ENCODE results near the gene ELN.
A peak's percentile ranks its signal among the peaks of the same experiment; 100 is the strongest.

Gene ELN

GRCh38 chr7:74023786-74024185 is 4.2 kb upstream of the ELN start:
- DNase-seq (ENCODE audit: low spot score) = no peak

DNA sequence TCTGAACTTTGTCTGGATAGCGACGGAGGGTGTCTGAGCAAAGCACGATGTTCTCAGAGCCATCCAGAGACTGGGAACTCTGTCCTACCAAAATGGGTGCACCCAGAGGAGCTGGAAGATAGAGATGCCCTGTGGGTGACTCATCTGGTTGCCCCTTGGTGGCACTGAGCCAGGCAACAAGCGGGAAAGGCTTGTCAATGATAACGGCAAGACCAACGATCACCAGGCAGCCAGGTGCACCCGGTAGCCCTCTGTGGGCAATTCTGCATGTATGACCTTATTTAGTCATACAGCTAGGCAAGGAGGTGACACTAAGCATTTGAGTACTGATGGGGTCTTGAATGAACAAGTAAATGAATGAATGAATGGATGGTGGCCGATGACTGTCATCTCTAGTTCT is 2.8 kb upstream of the ELN start:
- DNase-seq (ENCODE audit: low spot score) = no peak

DNA sequence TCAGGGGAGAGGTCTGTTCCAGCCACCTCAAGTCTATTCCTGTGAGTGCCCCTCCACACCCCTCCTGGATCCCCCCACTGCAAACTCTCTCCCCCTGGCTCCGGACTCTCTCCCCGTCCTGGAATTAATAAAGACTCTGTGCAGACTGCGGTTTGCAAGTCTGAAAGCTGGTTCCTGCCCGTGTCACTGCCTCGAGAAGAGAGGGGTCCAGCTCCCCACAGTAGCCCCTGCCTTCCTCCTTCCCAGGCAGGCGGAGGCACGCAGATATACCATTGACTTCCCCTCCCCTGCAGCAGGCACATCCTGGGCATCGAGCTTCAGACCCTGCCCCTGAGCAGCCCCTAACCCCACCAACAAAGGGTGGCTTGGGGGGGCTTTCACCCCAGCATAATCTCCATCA is 2.2 kb upstream of the ELN start:
- no peak for DNase-seq (ENCODE audit: low spot score)

DNA sequence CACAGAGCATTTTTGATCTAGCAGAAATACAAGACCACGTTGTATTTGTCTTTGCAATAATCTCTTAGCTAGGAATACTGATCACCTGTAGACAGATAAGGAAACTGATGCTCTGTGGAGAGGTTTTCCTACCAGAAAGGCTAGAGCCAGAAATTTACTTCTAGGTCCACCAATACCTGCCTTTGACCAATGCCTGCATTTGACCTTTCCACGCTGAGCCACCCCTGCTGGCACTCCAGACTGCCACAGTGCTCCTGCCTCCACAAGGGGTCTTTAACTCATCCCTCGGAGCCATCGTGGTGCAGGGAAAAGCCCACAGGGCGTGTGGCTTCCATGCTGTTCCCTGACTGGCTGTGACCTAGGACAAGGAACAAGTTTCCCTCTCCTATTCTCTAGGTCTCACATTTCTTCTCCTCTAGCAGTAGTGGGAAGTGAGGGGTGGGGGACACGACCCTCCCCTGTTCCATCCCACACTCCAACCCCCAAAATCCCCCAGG is 1.5 kb upstream of the ELN start:
- no peak for DNase-seq (ENCODE audit: low spot score)

DNA sequence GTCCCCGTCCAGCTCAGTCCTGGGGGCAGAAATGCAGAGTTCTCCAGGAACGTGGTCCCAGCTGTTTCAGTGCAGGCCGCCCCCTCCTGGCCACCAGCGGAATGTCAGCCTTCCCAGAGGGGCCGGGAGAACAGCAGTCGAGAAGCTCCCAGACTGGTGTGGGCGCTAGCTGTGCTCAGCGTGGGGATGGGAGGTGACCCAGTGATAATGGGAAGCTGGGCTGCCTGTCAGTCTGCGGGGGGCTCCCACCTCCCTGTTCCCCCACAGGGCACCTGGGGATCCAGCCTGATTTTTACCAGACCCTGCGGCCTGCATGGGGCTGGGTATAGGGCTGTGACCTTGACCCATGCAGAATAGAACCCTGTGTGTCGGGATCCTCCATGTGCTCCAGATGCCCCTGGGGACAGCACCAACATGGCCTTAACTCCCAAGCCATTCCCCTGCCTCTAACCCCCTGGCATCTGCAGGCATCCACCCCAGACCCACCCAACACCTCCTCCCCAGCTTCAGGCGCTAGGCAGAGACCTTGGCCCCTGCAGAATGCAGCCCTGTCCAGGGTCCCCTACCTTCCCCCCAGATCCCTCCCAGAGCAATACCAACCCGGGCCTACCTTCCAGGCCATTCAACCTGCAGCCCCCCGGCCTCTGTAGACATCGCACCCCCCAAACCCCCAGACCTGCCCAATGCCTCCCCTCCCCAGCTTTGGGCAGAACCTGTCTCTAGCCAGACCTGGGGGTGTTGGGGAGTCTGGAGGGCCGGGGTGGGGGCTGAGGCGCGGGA is 880 bp upstream of the ELN start:
- peak; percentile 88 for DNase-seq (ENCODE audit: low spot score)

DNA sequence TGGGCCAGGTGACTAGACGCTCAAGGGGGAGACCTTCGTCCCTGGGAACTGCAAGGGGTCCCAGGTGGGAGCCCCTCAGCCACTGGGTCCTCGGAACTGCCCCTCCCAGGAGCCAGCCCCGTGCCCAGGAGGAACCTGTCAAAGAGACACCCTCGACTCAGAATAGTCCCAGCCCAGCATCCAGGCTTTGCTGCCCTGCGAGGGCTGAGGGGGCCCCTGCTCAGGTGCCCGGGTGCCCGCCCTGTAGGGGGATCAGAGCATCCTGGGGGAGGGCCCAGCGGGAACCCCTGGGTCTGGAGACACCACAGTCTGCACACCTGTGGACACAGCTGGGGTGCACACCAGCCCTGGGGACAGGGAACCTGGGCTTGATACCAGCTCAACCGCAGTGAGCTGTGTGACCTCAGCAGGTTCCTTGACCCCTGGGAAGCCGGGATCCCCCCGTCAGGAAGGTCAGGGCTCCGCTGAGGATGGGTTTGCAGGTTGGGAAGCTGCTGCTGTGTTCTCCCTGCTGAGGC is 407 bp downstream of the ELN start:
- no peak for DNase-seq (ENCODE audit: low spot score)

DNA sequence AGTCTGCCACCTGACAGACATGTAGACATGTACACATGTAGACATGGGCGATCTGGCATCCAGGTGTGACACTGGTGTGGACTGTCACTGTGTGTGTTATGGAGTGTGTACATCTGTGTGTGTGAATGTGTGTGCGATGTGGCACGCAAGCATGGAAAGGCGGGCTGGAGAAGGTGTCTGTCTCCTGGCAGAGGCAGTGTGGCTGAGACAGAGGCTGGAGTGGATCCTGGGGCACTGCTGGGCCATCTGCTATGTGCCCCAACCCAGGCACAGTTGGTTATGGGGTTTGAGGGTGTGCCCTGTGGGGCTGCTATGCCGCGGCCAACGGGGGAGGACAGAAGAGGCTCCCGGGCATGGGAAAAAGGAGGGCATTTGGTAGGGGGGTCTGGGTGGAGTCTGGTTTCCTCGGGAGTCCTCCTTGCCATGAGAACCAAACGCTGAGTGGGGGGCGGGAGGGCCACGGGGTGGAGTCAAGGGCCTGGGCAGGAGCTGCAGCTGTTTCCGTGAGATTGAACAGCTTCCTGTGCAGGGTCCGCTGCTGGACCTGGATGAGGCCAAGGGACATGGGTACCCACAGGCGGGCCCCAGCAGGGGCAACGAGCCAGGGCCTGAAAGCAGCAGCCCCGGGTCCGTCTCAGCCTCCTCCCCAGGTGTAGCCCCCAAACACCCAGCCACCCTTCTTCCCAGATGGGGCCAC is 1.3 kb downstream of the ELN start:
- no peak for DNase-seq (ENCODE audit: low spot score)

DNA sequence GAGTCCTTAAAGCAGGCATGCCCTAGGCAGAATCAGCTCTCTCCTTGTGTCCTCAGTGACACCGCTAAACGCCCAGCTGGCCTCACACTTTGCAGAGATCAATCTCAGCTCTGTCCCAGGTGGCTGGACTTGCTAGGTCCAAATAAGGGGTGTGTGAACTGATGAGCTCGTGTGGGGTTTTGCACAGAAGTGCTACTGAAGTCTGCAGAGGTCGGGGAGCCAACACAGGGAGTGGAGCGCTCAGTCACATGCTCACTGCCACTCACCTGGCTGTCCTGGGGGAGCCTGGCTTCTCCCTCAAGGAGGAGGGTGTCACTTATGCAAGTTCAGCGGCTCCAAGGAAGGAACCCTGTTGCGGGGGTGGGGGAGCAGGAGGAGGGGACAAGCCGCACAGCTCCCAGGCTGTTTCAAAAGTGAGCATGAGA is 2.0 kb downstream of the ELN start:
- DNase-seq (ENCODE audit: low spot score) = no peak

DNA sequence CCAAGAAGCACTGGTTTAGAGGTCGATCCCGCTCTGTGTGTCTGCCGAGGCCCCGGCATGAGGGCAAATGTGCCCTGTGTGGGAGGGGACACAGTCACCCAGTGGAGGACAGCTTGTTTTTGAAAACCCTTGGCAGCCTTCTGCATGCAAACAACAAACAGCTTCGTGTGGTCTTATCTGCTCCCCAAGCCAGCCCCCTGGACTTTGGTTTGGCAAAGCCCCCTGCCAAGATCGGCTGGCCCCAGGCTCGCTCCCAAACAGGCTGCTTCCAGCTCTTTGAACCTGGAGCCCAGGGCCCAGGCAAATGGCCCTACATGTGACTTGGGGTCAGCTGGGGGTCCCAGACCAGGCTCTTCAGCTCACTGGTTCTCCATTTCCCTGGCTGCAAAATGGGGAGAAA is 2.9 kb downstream of the ELN start:
- no peak for DNase-seq (ENCODE audit: low spot score)

GRCh38 chr7:74031403-74032190 is 3.6 kb downstream of the ELN start:
- no peak for DNase-seq (ENCODE audit: low spot score)

- no peak for DNase-seq (ENCODE audit: low spot score)
Observed at GRCh38 chr7:74032191-74032490, 4.2 kb downstream of the ELN start.

GRCh38 chr7:74032624-74033371 is 4.8 kb downstream of the ELN start:
- no peak for DNase-seq (ENCODE audit: low spot score)

GRCh38 chr7:74033372-74034311 is 5.7 kb downstream of the ELN start:
- DNase-seq (ENCODE audit: low spot score) = peak; percentile 40

- no peak for DNase-seq (ENCODE audit: low spot score)
Observed at GRCh38 chr7:74037609-74038008, 9.6 kb downstream of the ELN start.

DNA sequence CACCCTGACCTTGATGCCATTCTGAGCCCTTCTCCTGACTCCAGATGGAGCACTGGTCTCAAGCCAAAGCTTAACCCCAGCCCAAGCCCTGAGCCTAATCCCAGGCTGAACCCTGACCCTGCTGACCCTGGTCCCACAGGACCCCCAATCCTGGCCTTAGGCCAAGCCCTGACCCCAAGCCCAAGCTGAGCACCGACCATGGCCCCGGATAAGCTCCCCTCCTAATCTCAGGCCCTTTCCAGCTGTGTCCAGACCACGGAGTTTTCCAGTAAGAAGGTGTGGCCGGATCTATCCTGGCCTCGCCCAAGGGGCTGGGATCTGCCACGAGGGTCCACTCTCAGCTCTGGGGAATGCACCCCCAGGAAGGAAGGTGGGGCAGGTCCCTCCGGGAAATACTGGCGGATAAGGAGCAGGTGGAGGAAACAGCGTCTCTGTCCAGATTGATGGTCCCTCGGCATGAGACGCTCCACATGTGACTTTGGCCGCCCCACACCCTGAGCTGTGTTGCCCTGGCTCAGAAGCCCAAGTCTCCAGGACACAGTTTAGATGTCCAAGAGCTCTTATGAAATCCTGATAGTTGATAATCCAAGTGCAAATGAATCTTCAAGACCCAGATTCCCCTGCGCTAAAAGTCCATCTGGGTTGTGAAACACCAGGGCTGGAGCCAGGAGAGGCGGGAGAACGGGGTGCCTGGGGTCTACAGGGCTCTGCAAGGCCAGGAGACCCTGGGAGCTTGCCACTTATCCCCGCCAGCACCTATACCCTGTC is 10.4 kb downstream of the ELN start:
- DNase-seq (ENCODE audit: low spot score) = no peak

DNA sequence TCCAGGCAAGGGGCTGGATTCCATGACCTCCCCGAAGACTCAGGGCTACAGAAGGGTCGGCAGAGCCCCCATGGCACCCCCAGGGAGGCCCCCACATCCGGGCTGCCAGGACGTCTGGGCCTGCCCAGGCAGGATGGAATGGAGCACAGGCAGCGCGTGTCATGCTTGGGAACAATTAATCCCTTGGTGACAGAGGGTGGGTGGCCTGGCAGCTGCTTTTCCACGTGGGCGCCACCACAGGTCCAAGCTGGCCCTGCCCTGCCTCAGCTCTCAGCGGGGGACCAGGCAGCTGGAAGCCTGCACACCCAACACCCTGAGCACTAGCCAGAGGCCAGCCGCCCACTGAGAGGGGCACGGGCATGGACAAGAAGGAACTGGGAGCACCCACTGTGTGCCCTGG is 11.4 kb downstream of the ELN start:
- DNase-seq (ENCODE audit: low spot score) = no peak

DNA sequence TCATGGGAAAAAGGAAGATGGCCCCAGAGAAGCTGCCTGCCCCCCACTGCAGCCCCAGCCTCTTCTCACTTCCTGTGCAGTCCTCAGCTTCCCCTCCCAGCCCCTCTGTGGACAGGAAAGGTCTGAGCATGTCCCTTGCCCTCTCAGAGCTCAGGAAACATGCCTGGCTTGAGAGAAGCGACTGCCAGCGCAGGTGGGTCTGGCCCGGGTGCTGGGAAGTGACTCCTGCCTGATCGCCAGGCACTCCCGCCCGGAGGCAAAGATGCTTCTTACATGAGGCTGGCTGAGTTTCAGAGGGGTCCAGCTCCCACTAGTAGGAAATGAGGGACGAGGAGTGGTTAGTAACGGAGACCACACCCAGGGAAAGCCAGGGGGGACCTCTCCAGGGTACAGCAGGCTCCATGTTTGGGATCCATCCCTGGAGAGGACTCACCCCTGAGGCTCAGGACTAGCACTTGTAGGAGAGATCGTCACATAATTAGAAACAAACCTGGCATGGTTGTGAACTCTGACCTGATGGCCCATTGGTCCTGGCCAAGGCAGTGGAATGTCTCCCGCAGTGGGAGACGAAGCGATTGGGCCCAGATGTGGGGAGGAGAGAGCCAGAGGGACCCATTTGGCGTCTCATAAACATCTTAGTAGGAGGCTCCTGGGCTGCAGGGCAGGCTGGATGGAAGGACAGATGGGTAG is 12.3 kb downstream of the ELN start:
- DNase-seq (ENCODE audit: low spot score) = no peak

GRCh38 chr7:74040791-74041520 is 13.0 kb downstream of the ELN start:
- DNase-seq (ENCODE audit: low spot score) = no peak

All from iPS-NIHi11 (cell line).